ENCODE measurements around the gene PJA2.
"Not testable (repeated sequence)": the region's sequence is repeated elsewhere in the genome, so short reads cannot be mapped to it uniquely, and the experiment has no call there.

The PJA2 gene

DNA sequence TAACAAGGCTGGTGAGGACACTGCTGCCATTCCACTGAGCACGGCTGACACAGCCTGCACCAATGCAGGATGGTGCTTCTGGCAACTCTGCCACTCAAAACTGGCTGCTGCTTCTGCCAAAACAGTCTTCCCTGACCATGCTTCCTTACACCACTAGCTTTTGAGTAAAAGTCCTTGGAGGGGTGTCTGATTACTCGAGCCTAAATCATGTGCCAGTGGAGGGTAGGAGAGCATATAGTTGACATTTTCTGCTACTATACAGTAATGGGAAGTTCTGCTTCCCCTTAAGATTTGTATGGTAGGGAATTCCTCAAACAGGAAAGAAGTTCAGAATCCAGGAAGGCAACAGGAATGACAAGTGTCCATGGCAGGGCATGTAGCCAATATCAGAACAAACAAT lies 12.2 kb upstream of the PJA2 start:
- no peak overlapping the region for H3K27ac ChIP-seq
- TF ChIP-seq, protein P1, sequence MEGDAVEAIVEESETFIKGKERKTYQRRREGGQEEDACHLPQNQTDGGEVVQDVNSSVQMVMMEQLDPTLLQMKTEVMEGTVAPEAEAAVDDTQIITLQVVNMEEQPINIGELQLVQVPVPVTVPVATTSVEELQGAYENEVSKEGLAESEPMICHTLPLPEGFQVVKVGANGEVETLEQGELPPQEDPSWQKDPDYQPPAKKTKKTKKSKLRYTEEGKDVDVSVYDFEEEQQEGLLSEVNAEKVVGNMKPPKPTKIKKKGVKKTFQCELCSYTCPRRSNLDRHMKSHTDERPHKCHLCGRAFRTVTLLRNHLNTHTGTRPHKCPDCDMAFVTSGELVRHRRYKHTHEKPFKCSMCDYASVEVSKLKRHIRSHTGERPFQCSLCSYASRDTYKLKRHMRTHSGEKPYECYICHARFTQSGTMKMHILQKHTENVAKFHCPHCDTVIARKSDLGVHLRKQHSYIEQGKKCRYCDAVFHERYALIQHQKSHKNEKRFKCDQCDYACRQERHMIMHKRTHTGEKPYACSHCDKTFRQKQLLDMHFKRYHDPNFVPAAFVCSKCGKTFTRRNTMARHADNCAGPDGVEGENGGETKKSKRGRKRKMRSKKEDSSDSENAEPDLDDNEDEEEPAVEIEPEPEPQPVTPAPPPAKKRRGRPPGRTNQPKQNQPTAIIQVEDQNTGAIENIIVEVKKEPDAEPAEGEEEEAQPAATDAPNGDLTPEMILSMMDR (IDR thresholded peaks at IDR 0.05) = no peak

DNA sequence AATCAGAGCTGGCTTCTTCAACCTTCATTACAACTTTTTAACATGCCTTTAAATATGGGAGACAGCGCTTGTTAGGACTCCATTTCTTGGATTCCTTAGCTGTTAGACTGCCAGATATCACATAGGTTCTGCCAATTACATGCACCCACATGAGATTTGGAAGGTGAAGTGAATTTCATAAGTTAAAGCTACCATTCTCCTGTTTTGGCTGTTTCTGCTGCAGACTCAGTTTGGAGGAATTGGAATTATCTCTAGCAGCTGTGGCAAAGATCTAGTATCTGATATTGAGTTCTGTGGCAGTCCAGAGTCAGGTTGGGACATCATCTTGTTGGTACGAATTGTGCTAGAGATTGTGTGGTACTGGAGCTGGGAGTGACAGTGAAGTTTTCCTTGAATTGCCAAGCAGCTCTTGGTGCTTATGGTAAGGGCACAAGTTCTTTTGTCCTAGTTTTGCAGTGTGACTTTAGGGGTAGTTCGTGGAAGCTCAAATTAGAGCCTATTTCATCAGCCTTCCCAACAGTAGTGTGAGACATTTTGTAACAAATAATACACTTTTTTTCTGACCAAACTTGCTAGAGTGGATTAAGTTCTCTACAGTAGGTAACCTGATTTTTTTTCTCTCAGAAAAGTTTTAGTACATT lies 9.1 kb upstream of the PJA2 start:
- no peak overlapping the region for H3K4me3 ChIP-seq (ENCODE audit: low read depth in 1 of 2, low read length in 1 of 2)
- no peaks in the 10 kb centered on the region for H3K36me3 ChIP-seq
- TF ChIP-seq, protein P1 (IDR thresholded peaks at IDR 0.05) = no peak

More for the DNA sequence above, 12.2 kb upstream of the PJA2 start:
- no peaks in the 10 kb centered on the region for H3K36me3 ChIP-seq
- no peak overlapping the region for H3K4me3 ChIP-seq (ENCODE audit: low read depth in 1 of 2, low read length in 1 of 2)
- H3K27me3 ChIP-seq = no peaks in the 10 kb centered on the region
- no peaks in the 10 kb centered on the region for H3K9me3 ChIP-seq
- H3K4me1 ChIP-seq (ENCODE audit: control insufficient read depth in 1 of 2, insufficient read depth in 1 of 2, low read depth in 1 of 2, low read length in 1 of 2) = no peaks in the 10 kb centered on the region

DNA sequence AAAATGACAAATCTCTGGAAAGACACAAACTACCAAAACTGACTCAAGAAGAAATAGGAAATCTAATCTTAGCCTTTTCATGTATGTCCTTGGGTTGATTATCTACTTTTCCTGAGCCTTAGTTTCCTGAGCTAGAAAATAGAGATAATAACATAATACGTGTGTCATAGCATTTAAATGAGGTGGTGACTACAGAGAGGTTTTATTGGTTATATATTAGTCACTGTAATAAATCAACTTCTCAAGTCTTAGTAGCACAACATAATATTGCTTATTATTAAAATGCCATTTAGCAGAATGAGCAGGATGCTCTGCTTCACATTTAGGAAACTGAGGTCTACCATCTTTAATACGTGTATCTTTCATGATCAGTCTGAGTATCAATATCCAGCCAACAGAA lies 7.1 kb upstream of the PJA2 start:
- Histone ChIP-seq H3K4me3 (ENCODE audit: low read depth in 1 of 2, low read length in 1 of 2) (no peak overlapping the region), H3K27ac (no peak overlapping the region), H3K9me3 (no peaks in the 10 kb centered on the region), H3K27me3 (no peaks in the 10 kb centered on the region), H3K4me1 (ENCODE audit: control insufficient read depth in 1 of 2, insufficient read depth in 1 of 2, low read depth in 1 of 2, low read length in 1 of 2) (no peaks in the 10 kb centered on the region), H3K36me3 (no peaks in the 10 kb centered on the region)
- TF ChIP-seq, protein P1 (IDR thresholded peaks at IDR 0.05) = no peak

More for the DNA sequence above, 9.1 kb upstream of the PJA2 start:
- no peaks in the 10 kb centered on the region for H3K9me3 ChIP-seq
- no peak overlapping the region for H3K27ac ChIP-seq
- H3K4me1 ChIP-seq (ENCODE audit: control insufficient read depth in 1 of 2, insufficient read depth in 1 of 2, low read depth in 1 of 2, low read length in 1 of 2) = no peaks in the 10 kb centered on the region
- H3K27me3 ChIP-seq = no peaks in the 10 kb centered on the region

DNA sequence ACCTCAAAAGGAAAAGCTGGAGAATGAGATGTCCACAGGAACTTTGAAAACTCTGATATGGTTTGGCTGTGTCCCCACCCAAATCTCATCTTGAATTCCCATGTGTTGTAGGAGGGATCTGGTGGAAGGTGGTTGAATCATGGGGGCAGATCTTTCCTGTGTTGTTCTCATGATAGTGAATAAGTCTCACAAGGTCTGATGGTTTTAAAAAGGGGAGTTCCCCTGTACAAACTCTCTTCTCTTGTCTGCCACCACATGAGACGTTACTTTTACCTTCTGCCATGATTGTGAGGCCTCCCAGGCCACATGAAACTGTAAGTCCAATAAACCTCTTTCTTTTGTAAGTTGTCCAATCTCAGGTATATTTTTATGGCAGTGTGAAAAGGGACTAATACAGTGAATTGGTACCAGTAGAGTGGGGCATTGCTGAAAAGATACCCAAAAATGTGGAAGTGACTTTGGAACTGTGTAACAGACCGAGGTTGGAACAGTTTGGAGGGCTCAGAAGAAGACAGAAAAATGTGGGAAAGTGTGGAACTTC lies 4.2 kb upstream of the PJA2 start:
- H3K4me1 ChIP-seq (ENCODE audit: control insufficient read depth in 1 of 2, insufficient read depth in 1 of 2, low read depth in 1 of 2, low read length in 1 of 2); H3K9me3 ChIP-seq; H3K27ac ChIP-seq; H3K27me3 ChIP-seq; H3K4me3 ChIP-seq (ENCODE audit: low read depth in 1 of 2, low read length in 1 of 2); H3K36me3 ChIP-seq: not testable (repeated sequence)

DNA sequence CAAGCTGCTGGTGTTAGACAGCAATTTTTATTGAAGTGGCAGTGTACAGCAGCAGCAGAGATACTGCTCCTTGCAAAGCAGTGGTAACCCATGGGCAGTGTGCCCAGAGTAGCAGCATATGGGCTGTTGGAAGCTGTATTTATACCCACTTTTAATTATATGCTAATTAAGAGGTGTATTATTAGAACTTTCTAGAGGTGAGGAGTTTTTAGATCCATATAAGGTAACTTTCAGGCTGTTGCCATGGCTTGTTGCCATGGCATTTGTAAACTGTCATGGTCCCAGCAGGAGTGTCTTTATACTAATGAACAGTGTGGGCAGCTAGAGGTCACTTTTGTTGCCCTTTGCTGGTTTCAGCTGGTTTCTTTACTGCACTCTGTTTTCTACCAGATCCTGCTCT lies 3.7 kb upstream of the PJA2 start:
- Histone ChIP-seq H3K4me1 (ENCODE audit: control insufficient read depth in 1 of 2, insufficient read depth in 1 of 2, low read depth in 1 of 2, low read length in 1 of 2) (peaks cover 11 to 12% of the 10 kb centered on the region in 2 experiments), H3K36me3 (no peaks in the 10 kb centered on the region), H3K27me3 (no peaks in the 10 kb centered on the region), H3K4me3 (ENCODE audit: low read depth in 1 of 2, low read length in 1 of 2) (no peak overlapping the region), H3K27ac (no peak overlapping the region), H3K9me3 (no peaks in the 10 kb centered on the region)
- TF ChIP-seq, protein P1 (IDR thresholded peaks at IDR 0.05) = no peak

DNA sequence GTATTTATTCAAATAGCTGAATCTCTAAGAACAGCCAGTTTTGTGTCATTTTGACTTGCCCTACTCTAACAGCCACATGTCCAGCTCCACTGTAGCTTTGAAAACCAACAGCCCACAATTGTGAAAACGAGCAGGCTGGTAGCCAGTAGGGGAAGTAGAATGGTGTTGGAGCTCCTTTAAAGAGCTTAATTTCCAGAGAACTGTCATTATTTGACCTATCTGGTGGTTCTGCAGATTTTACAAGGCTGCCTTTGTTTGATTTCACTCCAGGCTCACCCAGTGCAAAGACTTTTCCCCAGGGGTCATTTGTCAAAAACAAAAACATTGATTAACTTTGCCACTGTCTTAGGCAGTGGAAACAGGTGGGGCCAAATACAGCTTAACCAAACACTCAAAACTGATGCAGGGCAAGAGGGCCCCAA lies 3.2 kb upstream of the PJA2 start:
- Histone ChIP-seq H3K4me3 (ENCODE audit: low read depth in 1 of 2, low read length in 1 of 2) (no peak overlapping the region), H3K36me3 (no peaks in the 10 kb centered on the region), H3K27ac (no peak overlapping the region), H3K27me3 (no peaks in the 10 kb centered on the region), H3K9me3 (no peaks in the 10 kb centered on the region), H3K4me1 (ENCODE audit: control insufficient read depth in 1 of 2, insufficient read depth in 1 of 2, low read depth in 1 of 2, low read length in 1 of 2) (peaks cover 16 to 17% of the 10 kb centered on the region in 2 experiments)
- TF ChIP-seq, protein P1 (IDR thresholded peaks at IDR 0.05) = no peak

Measured in neutrophil (primary cell).